Smooth muscle cell (in vitro differentiated cells): ENCODE measurements around the gene DRD4. TPM values are rescaled to one million over a fixed set of nuclear protein-coding genes. Genes with fewer than 3 reads are reported as not detected.

Experiments used
- DNase-seq: peaks from one replicate; lab custom pipeline; 2025; ENCODE audit not compliant: unreplicated experiment; lab: John Stamatoyannopoulos, UW
- H2AFZ ChIP-seq: fragments of 200-600 bp; sonication (generic); 2 replicates; pipeline ENCODE4 v1.6.0; 2016; ENCODE audit warnings: antibody characterized with exemption, low read depth, mild to moderate bottlenecking
- H3F3A ChIP-seq: fragments of 200-600 bp; sonication (generic); 2 replicates; pipeline ENCODE4 v1.6.0; 2017; ENCODE audit warnings: antibody characterized with exemption, low read depth
- H3K27ac ChIP-seq: fragments of 200-600 bp; sonication (generic); 2 replicates; pipeline ENCODE4 v1.5.1; 2016; ENCODE audit warnings: low read depth, mild to moderate bottlenecking
- H3K27me3 ChIP-seq: fragments of 200-600 bp; sonication (generic); 2 replicates; pipeline ENCODE4 v1.6.1; 2016; ENCODE audit warnings: low read depth, mild to moderate bottlenecking
- H3K36me3 ChIP-seq: fragments of 200-600 bp; sonication (generic); 2 replicates; pipeline ENCODE4 v1.5.1; 2016; ENCODE audit warnings: low read depth
- H3K4me1 ChIP-seq: fragments of 200-600 bp; sonication (generic); 2 replicates; pipeline ENCODE4 v1.5.1; 2016; ENCODE audit warnings: low read depth
- H3K4me2 ChIP-seq: fragments of 200-600 bp; sonication (generic); 2 replicates; pipeline ENCODE4 v1.6.0; 2016; ENCODE audit warnings: mild to moderate bottlenecking
- H3K4me3 ChIP-seq: fragments of 200-600 bp; sonication (generic); 2 replicates; pipeline ENCODE4 v1.5.1; 2016; ENCODE audit warnings: mild to moderate bottlenecking
- H3K79me2 ChIP-seq: fragments of 200-600 bp; sonication (generic); 2 replicates; pipeline ENCODE4 v1.6.0; 2016; ENCODE audit warnings: low read depth, mild to moderate bottlenecking
- H3K9ac ChIP-seq: fragments of 200-600 bp; sonication (generic); 2 replicates; pipeline ENCODE4 v1.6.0; 2016; ENCODE audit warnings: low read depth
- H3K9me3 ChIP-seq: fragments of 200-600 bp; sonication (generic); replicated peaks from 2 replicates; pipeline ENCODE4 v1.5.1; 2016; ENCODE audit warnings: low read depth
- H4K20me1 ChIP-seq: fragments of 200-600 bp; sonication (generic); 2 replicates; pipeline ENCODE4 v1.6.0; 2016; ENCODE audit warnings: low read depth
- CTCF ChIP-seq: fragments of 200-600 bp; sonication (generic); IDR thresholded peaks from 2 replicates; pipeline ENCODE4 v1.5.1; 2017; ENCODE audit warnings: borderline replicate concordance, mild to moderate bottlenecking, antibody characterized with exemption; ENCODE audit not compliant: insufficient read depth, poor library complexity, severe bottlenecking
- WGBS: methylation state at CpG from one replicate; pipeline ENCODE4 v1.1.7; 2016; ENCODE audit warnings: low lambda C conversion rate; 5-methylcytosine and 5-hydroxymethylcytosine counted together
- polyA plus RNA-seq: library from polyadenylated mRNA; unstranded; fragments of >200 nt; fragmentation: Nextera tagmentation; extraction: Ambion mirVana; gene quantifications from 2 replicates; pipeline ENCODE4 v1.2.1, GENCODE V29; 2016
- total RNA-seq: library from RNA; depleted of rRNA; stranded (reverse); fragments of >200 nt; gene quantifications from 2 replicates; pipeline ENCODE4 v1.2.3, GENCODE V29; 2014

DRD4 gene
- total and polyA plus RNA-seq, 2 experiments from 2014 or later = 2.7 TPM; not detected in 1

GRCh38 chr11:589798-590197 lies 47.3 kb upstream of the DRD4 start:
- Histone ChIP-seq H3K27me3 (no peaks in the 10 kb centered on the region), H3K9me3 (no peaks in the 10 kb centered on the region), H3F3A (no peaks in the 10 kb centered on the region), H4K20me1 (peaks cover 89% of the 10 kb centered on the region), H3K9ac (no peak overlapping the region), H2AFZ (no peak overlapping the region), H3K4me1 (no peaks in the 10 kb centered on the region), H3K27ac (no peak overlapping the region), H3K79me2 (peaks cover 37% of the 10 kb centered on the region), H3K4me2 (no peak overlapping the region), H3K4me3 (no peak overlapping the region), H3K36me3 (peaks cover 6% of the 10 kb centered on the region)
- no peak for DNase-seq
- 99% methylated on average over 23 of the region's 26 CpGs for WGBS
- no peak for TF ChIP-seq CTCF

GRCh38 chr11:590997-591396 lies 46.1 kb upstream of the DRD4 start:
- no peaks in the 10 kb centered on the region for H3K4me1 ChIP-seq
- no peak overlapping the region for H3K9ac ChIP-seq
- H3F3A ChIP-seq = no peaks in the 10 kb centered on the region
- TF ChIP-seq CTCF = no peak
- no peak overlapping the region for H3K4me3 ChIP-seq
- WGBS = 92% methylated on average over 11 of the region's 11 CpGs
- peaks cover 6% of the 10 kb centered on the region for H3K36me3 ChIP-seq
- H3K27ac ChIP-seq = no peak overlapping the region
- peaks cover 42% of the 10 kb centered on the region for H3K79me2 ChIP-seq
- no peaks in the 10 kb centered on the region for H3K9me3 ChIP-seq
- H4K20me1 ChIP-seq = peaks cover 86% of the 10 kb centered on the region
- H3K27me3 ChIP-seq = no peaks in the 10 kb centered on the region
- no peak for DNase-seq
- no peak overlapping the region for H3K4me2 ChIP-seq
- no peak overlapping the region for H2AFZ ChIP-seq

- Histone ChIP-seq H3F3A (no peaks in the 10 kb centered on the region), H3K4me1 (no peaks in the 10 kb centered on the region), H3K4me2 (no peak overlapping the region), H4K20me1 (peaks cover 85% of the 10 kb centered on the region), H2AFZ (no peak overlapping the region), H3K27me3 (no peaks in the 10 kb centered on the region), H3K36me3 (peaks cover 6% of the 10 kb centered on the region), H3K9ac (no peak overlapping the region), H3K4me3 (no peak overlapping the region), H3K27ac (no peak overlapping the region), H3K9me3 (no peaks in the 10 kb centered on the region), H3K79me2 (peaks cover 48% of the 10 kb centered on the region)
- TF ChIP-seq CTCF = no peak
- DNase-seq = no peak
- 99% methylated on average over 22 of the region's 22 CpGs for WGBS
Measured at GRCh38 chr11:592501-592900, 44.6 kb upstream of the DRD4 start.

- TF ChIP-seq CTCF = no peak
- 98% methylated on average over 10 of the region's 10 CpGs for WGBS
- Histone ChIP-seq H2AFZ (no peak overlapping the region), H3K79me2 (peaks cover 48% of the 10 kb centered on the region), H3K4me3 (no peak overlapping the region), H4K20me1 (peaks cover 85% of the 10 kb centered on the region), H3K4me2 (no peak overlapping the region), H3K36me3 (peaks cover 6% of the 10 kb centered on the region), H3K27me3 (no peaks in the 10 kb centered on the region), H3F3A (no peaks in the 10 kb centered on the region), H3K27ac (no peak overlapping the region), H3K4me1 (no peaks in the 10 kb centered on the region), H3K9ac (no peak overlapping the region), H3K9me3 (no peaks in the 10 kb centered on the region)
- DNase-seq = no peak
Measured at GRCh38 chr11:592918-593317, 44.2 kb upstream of the DRD4 start.
